DLD1 (cell line): ENCODE results near the gene GTF2H4.
"Not testable (repeated sequence)": the region's sequence is repeated elsewhere in the genome, so short reads cannot be mapped to it uniquely, and the experiment has no call there.

ENCODE experiments used
- in situ Hi-C: cut with HindIII; loops from 2 replicates; pipeline ENCODE4 v1.10.0; 2017; ENCODE audit warnings: low sequenced_read_pairs

GTF2H4 gene

DNA sequence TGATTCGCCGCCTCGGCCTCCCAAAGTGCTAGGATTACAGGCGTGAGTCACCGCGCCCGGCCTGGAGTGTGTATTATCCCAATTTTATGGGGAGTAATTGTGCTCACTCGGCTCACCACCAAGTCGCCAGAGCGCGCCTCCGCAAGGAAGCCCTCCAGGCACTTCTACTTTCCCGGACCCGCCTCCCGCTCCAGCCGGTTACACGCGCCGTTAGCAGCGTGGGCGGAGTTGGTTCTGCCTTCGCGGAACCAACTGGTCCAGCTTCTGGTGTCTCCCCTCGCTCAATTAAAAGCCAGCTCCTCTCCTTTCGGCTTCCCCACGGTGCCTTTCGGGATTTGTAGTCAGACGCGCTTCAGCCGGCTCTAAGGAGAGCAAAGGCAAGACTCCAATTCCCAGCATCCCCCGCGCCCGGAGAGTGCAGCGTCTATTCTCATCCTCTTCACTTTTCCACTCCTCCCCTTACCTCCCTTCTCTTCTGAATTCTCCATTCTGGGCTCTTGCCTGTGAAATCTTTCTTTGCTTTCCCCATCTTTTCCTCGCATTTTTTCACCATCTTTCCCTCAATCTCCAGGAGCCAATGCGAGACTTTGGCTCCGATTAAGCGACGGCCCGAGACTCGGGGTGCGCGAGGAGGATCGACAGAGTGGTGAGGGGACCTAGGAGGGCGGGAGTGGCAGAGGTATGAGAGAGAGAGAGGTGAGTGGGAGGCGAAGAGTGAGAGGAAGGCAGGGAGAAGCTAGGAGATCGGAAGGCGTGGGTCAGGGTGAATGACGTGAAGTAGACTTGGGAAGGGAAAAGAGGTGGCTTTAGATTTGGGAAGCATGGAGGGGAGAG is at the start of gene GTF2H4:
TSS of gene GTF2H4 (plus strand) at position 450 of the 834 bp plus-strand sequence.
- in situ Hi-C loops: no loop called here

DNA sequence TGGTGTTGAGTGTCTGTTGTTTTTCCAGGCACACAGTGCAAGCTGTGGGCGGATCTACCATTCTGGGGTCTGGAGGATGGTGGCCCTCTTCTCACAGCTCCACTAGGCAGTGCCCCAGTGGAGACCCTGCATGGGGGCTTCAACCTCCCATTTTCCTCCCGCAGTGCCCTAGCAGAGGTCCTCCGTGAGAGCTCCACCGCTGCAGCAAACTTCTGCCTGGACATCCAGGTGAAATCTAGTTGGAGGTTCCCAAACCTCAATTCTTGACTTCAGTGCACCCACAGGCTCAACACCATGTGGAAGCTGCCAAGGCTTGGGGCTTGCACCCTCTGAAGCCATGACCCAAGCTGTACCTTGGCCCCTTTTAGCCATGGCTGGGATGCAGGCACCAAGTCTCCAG is 48.3 kb upstream of the GTF2H4 start:
- in situ Hi-C loops: not testable (repeated sequence)

DNA sequence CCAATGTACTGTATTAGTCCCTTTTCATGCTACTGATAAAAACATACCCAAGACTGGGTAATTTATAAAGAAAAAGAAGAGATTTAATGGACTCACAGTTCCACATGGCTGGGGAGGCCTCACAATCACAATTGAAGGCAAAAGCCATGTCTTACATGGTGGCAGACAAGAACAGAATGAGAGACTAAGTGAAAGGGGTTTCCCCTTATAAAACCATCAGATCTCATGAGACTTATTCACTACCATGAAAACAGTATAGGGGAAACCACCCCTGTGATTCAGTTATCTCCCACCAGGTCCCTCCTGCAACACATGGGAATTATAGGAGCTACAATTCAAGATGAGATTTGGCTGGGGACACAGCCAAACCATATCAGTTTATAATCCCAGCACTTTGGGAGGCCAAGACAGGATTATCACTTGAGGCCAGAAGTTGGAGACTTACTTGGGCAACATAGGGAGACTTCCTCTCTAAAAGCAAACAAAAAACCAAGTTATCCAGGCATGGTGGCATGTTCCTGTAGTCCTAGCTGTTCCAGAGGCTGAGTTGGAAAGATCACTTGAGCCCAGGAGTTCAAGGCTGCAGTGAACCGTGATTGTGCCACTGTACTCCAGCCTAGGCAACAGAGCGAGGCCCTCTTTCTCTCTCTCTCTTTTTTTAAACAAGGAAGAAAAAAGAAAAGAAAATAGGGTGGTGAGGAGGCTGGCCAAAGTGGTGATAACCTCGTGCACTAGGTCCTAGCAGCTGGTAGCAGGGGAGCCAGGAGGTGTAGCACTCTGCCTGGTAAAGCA is 46.6 kb upstream of the GTF2H4 start:
- in situ Hi-C loops: no loop called here

DNA sequence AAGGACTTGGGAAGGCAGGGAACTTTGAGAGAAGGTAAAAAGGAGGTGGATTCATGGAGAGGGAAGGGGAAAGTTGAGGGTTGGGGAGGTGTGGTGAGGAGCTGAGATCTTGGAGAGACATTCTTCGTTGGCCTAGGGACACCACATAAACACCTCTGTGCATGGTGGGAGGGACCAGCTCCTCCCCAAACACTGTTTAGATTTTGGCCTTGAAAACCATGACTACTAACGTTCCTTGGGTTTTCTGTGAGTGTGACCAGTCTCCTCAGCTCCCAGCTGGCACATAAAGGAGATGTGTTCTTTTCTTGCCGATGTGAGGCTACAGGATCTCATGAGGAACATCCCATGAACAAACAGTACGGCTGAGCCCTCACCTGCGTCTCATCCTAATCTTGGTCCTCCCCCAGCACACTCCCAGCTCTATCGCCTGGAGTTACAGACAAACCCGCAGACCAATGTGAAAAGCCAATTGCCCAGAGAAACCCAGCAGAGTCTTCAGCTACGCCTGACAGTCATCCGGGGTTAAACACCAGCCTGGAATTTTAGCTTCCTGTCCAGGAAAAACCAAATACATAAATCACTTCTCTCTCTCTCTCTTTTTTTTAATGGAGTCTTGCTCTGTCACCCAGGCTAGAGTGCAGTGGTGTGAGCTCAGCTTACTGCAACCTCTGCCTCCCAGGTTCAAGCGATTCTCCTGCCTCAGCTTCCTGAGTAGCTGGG is 45.7 kb upstream of the GTF2H4 start:
- in situ Hi-C loops: no loop called here

DNA sequence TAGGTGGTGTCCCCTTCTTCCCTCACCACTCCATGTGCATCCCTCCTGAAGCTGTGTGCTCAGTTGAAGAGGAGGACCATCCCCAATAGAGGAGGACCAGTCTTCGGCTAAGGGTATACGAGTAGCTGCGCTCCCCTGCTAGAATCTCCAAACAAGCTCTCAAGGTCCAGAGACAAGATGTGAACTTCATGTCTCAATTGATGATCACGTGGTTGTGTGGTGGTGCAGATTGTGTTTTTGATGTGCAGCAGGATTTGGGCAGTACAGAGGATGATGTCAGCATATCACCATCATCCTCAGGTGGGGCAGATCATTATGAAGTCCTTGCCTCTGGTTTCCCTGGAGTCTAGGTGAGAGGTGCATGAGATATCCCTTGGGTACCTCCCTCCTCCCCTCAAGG is 43.7 kb upstream of the GTF2H4 start:
- in situ Hi-C loops: no loop called here

DNA sequence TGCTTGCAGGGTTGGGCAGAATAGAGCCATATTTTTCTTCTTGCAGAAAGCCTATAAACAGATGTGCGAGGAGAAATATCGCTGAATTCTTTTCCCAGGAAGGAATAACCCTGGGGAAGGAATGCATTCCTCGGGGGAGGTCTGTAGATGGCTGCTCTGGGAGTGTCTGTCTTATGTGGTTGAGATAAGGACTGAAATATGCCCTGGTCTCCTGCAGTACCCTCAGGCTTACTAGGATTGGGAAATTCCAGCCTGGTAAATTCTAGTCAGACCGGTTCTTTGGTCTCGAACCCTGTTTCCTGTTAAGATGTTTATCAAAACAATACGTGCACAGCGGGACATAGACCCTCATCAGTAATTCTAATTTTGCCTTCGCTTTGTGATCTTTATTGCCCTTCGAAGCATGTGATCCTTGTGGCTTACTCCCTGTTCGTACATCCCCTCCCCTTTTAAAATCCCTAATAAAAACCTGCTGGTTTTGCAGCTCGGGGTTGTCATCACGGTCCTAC is 38.7 kb upstream of the GTF2H4 start:
- in situ Hi-C loops: not testable (repeated sequence)

DNA sequence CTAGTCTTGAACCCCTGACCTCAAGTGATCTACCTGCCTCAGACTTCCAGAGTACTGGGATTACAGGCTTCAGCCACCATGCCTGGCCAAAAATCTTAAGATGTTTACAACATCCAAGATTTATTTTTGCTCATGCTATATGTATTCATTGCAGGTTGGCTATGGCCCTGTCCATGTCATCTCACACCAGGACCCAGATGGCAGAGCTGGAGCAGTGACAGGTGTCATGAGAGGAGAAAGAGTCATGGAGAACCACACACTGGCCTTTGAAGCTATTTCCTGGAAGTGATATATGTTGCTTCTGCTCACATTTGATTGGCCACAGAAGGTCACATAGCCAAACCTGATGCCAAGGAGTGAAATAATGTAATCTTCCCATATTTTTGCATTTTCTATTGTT is 37.5 kb upstream of the GTF2H4 start:
- in situ Hi-C loops: no loop called here

DNA sequence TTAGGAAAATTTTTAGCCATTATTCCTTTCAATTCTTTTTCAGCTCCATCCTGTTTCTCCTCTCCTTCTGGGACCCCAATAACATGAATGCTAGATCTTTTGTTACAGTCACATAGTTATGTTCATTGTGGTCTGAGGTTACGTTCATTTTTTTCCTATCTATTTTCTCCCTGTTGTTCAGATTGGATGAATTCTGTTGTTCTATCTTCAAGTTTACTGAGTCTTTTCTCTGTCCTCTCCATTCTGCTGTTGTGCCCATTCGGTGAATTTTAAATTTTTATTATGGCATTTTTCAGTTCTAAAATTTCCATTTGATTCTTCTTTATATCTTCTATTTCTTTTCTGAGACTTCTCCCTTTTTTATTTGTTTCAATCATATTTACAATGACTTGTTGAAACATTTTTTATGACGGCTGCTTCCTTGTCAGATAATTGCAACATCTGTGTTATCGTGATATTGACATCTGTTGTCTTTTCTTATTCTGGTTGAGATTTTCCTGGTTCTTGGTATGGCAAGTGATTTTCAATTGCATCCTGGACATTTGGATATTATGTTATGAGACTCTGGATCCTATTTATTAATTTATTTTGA is 36.3 kb upstream of the GTF2H4 start:
- in situ Hi-C loops: no loop called here

DNA sequence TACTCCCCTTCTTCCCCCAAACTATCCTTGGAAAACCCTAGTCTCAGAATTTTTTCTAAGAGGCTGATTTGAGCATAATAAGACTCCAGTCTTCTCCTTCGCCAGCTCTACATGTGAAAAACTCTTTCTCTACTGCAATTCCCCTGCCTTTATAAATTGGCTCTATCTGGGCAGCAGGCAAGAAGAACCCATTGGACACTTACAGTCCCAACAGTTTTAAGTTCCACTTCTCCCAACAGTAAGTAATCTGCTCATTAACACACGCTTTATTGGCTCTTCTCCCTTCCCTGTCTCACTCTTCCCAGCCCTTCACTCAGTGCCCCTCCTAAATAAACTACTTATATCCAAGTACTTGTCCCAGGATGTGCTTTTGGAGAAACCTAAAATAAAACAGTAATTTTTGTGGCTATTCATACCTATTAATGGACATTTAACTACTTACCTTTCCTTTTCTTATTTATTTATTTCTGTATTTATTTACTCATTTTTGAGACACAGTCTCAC is 34.8 kb upstream of the GTF2H4 start:
- in situ Hi-C loops: no loop called here

DNA sequence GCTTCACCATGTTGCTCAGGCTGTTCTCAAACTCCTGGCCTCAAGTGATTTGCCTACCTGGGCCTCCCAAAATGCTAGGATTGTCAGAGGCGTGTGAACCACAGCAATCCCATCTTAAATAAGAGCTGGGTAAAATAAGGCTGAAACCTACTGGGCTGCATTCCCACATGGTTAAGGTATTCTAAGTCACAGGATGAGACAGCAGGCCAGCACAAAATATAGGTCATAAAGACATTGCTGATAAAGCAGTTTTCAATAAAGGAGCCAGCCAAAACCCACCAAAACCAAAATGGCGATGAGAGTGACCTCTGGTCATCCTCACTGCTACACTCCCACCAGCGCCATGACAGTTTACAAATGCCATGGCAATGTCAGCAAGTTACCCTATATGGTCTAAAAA is 34.2 kb upstream of the GTF2H4 start:
- in situ Hi-C loops: not testable (repeated sequence)

DNA sequence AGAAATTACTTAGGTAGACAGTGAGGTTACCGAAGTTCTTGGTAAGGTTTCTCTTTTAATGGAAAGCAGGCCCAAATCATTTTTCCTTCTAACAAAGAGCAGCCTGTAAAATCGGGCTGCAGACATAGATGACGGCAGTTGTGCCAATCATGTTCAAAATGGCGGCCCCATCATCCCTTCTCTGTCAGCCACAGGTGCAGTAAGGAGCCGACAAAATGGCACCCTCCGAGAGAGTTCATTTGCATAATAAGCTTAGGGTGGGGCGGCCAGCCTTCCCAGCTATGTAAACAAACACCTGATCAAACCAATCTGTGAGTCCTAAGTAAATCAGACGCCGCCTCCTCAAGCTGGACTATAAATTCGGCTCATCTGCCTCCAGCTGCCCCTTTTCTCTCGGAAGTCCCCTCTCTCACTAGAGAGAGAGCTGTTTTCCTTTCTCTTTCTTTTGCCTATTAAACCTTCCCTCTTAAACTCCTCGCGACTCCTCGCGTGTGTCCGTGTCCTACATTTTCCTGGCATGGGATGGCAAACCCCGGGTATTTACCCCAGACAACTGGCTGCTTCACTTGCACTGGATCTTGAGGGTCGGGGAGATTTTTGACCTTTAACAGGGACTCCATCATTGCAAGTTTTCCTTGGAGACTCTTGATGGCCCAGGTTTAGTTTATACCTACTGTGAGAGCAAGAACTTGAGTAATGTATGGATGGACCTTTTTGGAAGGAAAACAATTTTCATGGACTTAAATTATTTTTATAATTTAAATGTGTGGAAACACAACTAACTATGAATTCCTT is 32.6 kb upstream of the GTF2H4 start:
- in situ Hi-C loops: loop anchor here (25.0 kb wide), 1 partner anchor 138 kb away; the partner anchor contains the start of genes FLOT1 and IER3

DNA sequence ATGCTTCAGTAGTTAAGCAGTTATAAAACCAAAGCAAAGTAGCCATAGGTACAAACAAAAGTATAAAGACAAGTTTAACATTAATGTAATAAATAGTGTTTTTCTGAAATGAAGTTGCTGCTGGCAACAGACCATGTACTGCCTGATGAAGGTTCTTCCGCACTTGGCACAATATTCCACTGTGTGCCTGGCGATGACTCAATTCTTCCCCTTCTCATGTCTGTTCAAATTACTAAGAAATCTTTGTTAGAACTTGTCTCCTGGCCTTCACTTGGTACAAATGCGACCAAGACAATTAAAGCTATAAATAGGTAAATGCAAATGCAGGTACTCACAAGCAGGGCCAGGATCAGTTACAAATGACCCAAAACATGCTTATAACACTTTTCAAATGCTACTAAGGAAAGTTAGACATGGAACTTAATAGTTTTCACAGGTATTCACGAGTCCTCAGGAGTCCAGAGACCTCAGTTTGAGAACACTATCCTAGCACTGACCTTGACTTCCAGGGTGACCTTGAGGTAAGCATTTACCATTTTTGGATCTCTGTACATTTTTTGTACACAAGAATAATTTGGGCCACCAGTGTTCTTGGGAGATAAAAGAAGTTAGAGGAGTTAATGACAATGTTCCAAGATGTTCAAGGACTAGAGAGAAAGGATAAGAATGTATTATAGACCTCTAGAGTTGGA is 31.8 kb upstream of the GTF2H4 start:
- in situ Hi-C loops: loop anchor here (25.0 kb wide), 1 partner anchor 139 kb away; the partner anchor contains the start of genes FLOT1 and IER3

DNA sequence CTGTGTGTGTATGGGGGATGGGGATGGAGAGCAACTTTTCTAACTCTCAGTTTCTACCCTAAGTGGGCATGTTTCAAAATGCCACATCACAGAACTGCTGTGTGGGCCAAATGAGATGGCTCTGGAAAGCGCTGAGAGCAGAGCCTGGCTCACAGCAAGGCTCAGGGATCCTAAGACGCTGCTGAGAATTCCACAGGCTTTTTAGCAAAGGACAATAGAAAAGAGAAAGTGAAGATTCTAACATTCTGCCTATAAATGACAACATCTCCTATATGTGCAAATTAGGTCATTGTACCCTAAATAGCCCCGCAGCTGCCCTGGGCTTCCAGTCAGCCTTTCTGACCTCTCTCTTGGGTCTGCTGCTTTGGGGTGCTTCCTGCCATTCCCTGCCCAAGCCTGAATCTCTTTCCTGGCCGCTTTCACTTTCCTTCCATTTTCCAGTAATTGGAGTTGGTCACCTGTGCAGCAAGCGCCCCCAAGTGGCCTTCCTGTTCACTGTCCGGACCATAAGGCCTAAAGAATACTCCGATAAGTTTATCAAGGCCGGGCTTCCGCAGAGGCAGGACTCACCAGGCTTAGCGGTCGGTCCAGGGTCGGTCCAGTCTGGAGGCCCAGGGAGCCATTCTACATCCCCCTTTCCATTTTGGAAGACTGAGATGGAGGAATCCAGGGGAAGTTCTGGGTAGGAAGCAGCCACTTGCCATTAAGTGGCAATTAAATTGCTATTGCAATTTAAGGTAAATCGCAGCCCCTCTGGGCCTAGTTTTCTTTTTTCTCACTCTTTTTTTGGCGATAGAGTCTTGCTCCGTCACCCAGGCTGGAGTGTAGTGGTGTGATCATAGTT is 30.4 kb upstream of the GTF2H4 start:
- in situ Hi-C loops: loop anchor here (25.0 kb wide), 1 partner anchor 140 kb away; the partner anchor contains the start of genes FLOT1 and IER3

DNA sequence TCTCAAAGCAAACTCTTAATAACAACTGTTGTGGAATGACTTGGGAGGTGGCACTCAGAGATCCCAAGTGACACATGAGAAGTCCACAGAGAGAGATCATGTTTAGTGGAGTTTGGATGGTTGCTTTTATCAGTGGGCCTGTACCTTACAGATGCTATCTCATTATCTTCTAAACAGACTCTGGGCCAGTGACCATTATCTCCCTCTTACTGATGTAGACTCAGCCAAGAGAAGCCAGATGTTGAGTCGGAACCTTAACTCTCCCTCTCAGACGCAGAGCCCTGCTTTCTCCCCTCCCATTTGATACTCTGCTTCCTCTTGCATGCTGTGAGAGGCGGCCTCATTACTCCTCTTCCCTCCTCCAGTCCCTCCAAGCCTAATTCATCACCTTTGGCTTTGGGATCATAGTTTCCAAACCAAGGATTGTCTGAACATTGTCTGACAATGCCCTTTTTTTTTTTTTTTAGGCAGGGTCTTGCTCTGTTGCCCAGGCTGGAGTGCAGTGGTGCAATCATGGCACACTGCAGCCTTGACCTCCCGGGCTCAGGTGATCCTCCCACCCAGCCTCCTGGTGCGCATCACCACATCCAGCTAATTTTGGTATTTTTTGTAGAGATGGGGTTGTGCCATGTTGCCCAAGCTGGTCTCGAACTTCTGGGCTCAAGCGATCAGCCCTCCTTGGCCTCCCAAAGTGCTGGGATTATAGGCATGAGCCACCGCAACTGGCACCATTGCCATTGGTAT is 28.2 kb upstream of the GTF2H4 start:
- in situ Hi-C loops: loop anchor here (25.0 kb wide), 1 partner anchor 143 kb away; the partner anchor contains the start of genes FLOT1 and IER3

DNA sequence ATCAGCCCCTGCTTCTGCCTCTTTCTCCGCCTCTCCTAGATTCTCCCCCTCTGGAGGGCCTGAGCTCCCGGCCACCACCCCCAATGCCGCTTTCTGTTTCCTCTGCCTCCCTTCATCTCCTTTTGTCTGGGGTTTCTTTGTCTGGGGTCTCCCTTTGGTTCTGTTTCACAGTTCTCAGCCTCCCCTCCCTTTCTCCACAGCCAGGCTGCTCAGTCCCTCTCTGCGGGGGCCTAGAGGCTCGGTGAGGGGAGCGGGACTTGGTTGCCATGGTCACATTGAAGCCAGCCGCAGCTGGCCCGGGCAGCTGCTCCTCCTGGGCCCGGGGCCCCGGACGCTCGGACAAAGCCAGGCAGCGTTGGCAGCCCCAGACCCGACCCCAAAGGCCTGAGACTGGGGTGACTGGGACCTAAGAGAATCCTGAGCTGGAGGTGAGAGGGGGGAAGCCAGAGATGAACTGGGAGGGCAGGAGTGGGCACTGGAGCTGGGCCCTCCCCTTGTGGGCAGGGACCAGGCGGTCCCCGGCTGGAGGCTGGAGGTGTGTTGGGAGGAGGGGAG is 27.2 kb upstream of the GTF2H4 start:
- in situ Hi-C loops: loop anchor here (25.0 kb wide), 1 partner anchor 143 kb away; the partner anchor contains the start of genes FLOT1 and IER3

DNA sequence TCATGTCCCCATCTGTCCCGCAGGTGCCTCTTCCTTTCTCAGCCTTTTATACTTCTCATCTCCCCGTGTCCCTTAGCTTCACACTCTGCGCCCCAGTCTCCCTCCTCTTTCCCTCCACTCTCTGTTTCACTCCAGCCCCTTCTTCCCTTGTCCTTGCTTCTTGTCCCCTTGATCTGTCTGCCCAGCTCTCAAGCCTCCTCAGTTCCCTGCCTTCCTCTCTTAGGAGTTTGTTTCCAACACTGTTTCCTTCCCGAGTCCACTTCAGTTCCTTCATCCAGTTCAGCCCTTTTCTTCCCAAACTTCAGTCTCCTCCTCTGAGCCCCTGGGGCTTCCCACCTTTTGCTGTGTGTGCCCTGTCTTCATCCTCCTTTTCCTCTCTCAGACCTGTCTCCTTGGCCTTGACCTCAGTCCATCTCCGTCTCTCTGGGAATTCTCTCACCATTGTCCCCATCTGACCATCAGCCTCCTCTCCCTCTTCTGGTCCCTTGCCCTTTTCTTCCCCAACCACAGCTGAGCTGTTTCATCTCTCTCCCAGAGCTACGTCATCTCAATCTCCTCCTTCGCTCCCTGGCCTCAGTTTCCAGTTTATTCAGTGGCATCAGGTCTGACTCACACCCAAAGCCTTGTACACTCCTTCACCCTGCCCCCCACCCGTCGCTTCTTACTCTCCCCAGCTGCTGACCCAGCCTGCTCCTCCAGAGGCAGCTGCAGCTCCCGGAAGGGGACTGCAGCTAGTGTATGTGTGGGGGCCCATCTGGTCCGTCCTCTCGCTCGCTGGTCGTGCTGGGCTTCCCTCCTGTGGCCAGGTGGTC is 26.4 kb upstream of the GTF2H4 start:
- in situ Hi-C loops: loop anchor here (25.0 kb wide), 1 partner anchor 144 kb away; the partner anchor contains the start of genes FLOT1 and IER3
